HUES6 (cell line): ENCODE data around the gene ANKRD36C.
"Not testable (repeated sequence)": the region's sequence is repeated elsewhere in the genome, so short reads cannot be mapped to it uniquely, and the experiment has no call there.

ENCODE experiments used
- H3K27ac ChIP-seq: 2 replicates; pipeline ENCODE4 v1.7.0; 2013; ENCODE audit warnings: low read depth, mild to moderate bottlenecking, low read length, inconsistent platforms
- H3K27me3 ChIP-seq: 2 replicates; pipeline ENCODE4 v1.6.1; 2013; ENCODE audit warnings: low read length; ENCODE audit not compliant: control insufficient read depth, insufficient read depth
- H3K36me3 ChIP-seq: 2 replicates; pipeline ENCODE4 v1.6.1; 2013; ENCODE audit warnings: low read length; ENCODE audit not compliant: control insufficient read depth, insufficient read depth
- H3K4me1 ChIP-seq: 2 replicates; pipeline ENCODE4 v1.6.1; 2013; ENCODE audit warnings: low read length; ENCODE audit not compliant: control insufficient read depth, insufficient read depth
- H3K4me3 ChIP-seq: 2 replicates; pipeline ENCODE4 v1.5.1; 2013; ENCODE audit warnings: low read depth, low read length
- H3K9ac ChIP-seq: one replicate; pipeline ENCODE4 v1.6.1; 2013; ENCODE audit warnings: mild to moderate bottlenecking, low read length
- H3K9me3 ChIP-seq: 2 replicates; pipeline ENCODE4 v1.6.1; 2013; ENCODE audit warnings: low read depth, low read length; ENCODE audit not compliant: control insufficient read depth, insufficient read depth

The ANKRD36C gene

GRCh38 chr2:95991351-95992094 lies at the start of gene ANKRD36C:
TSS of gene ANKRD36C (minus strand) at chr2:95991824. CDS start at chr2:95991708, 116 bp downstream.
- not testable (repeated sequence) for H3K4me1 ChIP-seq, H3K36me3 ChIP-seq, H3K9me3 ChIP-seq, H3K27me3 ChIP-seq, H3K27ac ChIP-seq
- H3K4me3 ChIP-seq: peak within 1 kb of the TSS; percentile 87
- H3K9ac ChIP-seq: peak within 1 kb of the TSS; percentile 74

GRCh38 chr2:96035554-96035953 lies 43.9 kb upstream of the ANKRD36C start:
- H3K4me1 ChIP-seq, H3K27ac ChIP-seq, H3K9ac ChIP-seq, H3K4me3 ChIP-seq, H3K36me3 ChIP-seq, H3K27me3 ChIP-seq, H3K9me3 ChIP-seq: not testable (repeated sequence)

- H3K36me3 ChIP-seq, H3K9me3 ChIP-seq, H3K27ac ChIP-seq, H3K9ac ChIP-seq, H3K4me3 ChIP-seq, H3K4me1 ChIP-seq, H3K27me3 ChIP-seq: not testable (repeated sequence)
Measured at GRCh38 chr2:96034792-96035191, 43.2 kb upstream of the ANKRD36C start, which contains the start of gene GPAT2. TSS of gene GPAT2 (minus strand) at chr2:96034916. CDS start at chr2:96032359, 2,557 bp downstream.

GRCh38 chr2:96033997-96034396 lies 42.4 kb upstream of the ANKRD36C start:
- H3K4me1 ChIP-seq, H3K27ac ChIP-seq, H3K27me3 ChIP-seq, H3K9ac ChIP-seq, H3K36me3 ChIP-seq, H3K4me3 ChIP-seq, H3K9me3 ChIP-seq: not testable (repeated sequence)

GRCh38 chr2:96027725-96028325 lies 36.2 kb upstream of the ANKRD36C start:
- H3K27me3 ChIP-seq, H3K9me3 ChIP-seq, H3K9ac ChIP-seq, H3K4me1 ChIP-seq, H3K27ac ChIP-seq, H3K36me3 ChIP-seq, H3K4me3 ChIP-seq: not testable (repeated sequence)

GRCh38 chr2:96025755-96026154 lies 34.1 kb upstream of the ANKRD36C start:
- not testable (repeated sequence) for H3K4me1 ChIP-seq, H3K27ac ChIP-seq, H3K36me3 ChIP-seq, H3K4me3 ChIP-seq, H3K9me3 ChIP-seq, H3K9ac ChIP-seq, H3K27me3 ChIP-seq

GRCh38 chr2:96025194-96025492 lies 33.5 kb upstream of the ANKRD36C start:
- H3K36me3 ChIP-seq: no peaks in the 10 kb centered on the region
- H3K4me1 ChIP-seq: no peaks in the 10 kb centered on the region
- H3K4me3 ChIP-seq: no peak overlapping the region
- no peaks in the 10 kb centered on the region for H3K9me3 ChIP-seq
- no peak overlapping the region for H3K9ac ChIP-seq
- no peaks in the 10 kb centered on the region for H3K27me3 ChIP-seq
- H3K27ac ChIP-seq: no peak overlapping the region

GRCh38 chr2:96024336-96025193 lies 32.9 kb upstream of the ANKRD36C start:
- H3K27me3 ChIP-seq: no peaks in the 10 kb centered on the region
- H3K9ac ChIP-seq: no peak overlapping the region
- no peaks in the 10 kb centered on the region for H3K4me1 ChIP-seq
- H3K9me3 ChIP-seq: no peaks in the 10 kb centered on the region
- H3K27ac ChIP-seq: no peak overlapping the region
- H3K36me3 ChIP-seq: no peaks in the 10 kb centered on the region
- no peak overlapping the region for H3K4me3 ChIP-seq

GRCh38 chr2:96023701-96024100 lies 32.1 kb upstream of the ANKRD36C start:
- not testable (repeated sequence) for H3K9ac ChIP-seq, H3K4me1 ChIP-seq

GRCh38 chr2:96022701-96023447 lies 31.2 kb upstream of the ANKRD36C start:
- not testable (repeated sequence) for H3K9me3 ChIP-seq, H3K36me3 ChIP-seq, H3K27me3 ChIP-seq, H3K27ac ChIP-seq, H3K4me3 ChIP-seq, H3K4me1 ChIP-seq, H3K9ac ChIP-seq

More at GRCh38 chr2:96023701-96024100, 32.1 kb upstream of the ANKRD36C start:
- H3K27ac ChIP-seq, H3K27me3 ChIP-seq, H3K36me3 ChIP-seq, H3K4me3 ChIP-seq, H3K9me3 ChIP-seq: not testable (repeated sequence)

- H3K36me3 ChIP-seq, H3K9ac ChIP-seq, H3K4me1 ChIP-seq, H3K27me3 ChIP-seq, H3K9me3 ChIP-seq, H3K4me3 ChIP-seq, H3K27ac ChIP-seq: not testable (repeated sequence)
Measured at GRCh38 chr2:96022126-96022525, 30.5 kb upstream of the ANKRD36C start.
